ENCODE results near the gene HUNK.

Gene HUNK

GRCh38 chr21:32030146-32030652 lies 157.4 kb downstream of the HUNK start (continued):
- TF ChIP-seq PPARA (CRISPR knock-in tag; IDR thresholded peaks at IDR 0.05; ENCODE audit: borderline replicate concordance) (no peak), TOX (CRISPR knock-in tag; IDR thresholded peaks at IDR 0.05; ENCODE audit: borderline replicate concordance) (no peak), ZNF8 (CRISPR knock-in tag; IDR thresholded peaks at IDR 0.05) (no peak), PATZ1 (CRISPR knock-in tag; IDR thresholded peaks at IDR 0.05; ENCODE audit: borderline replicate concordance) (no peak), ISL1 (CRISPR knock-in tag; IDR thresholded peaks at IDR 0.05) (no peak), CSDC2 (CRISPR knock-in tag; IDR thresholded peaks at IDR 0.05) (no peak)

- no peak for ATAC-seq
These were observed 162.0 kb downstream of the HUNK start for GRCh38 chr21:32034850-32035249.

GRCh38 chr21:32035617-32036016 lies 162.8 kb downstream of the HUNK start:
- no peak for ATAC-seq
- no peak for TF ChIP-seq ZNF565 (CRISPR knock-in tag; conservative IDR thresholded peaks at IDR 0.05; ENCODE audit: low read depth)
- TF ChIP-seq PPARA (CRISPR knock-in tag; IDR thresholded peaks at IDR 0.05; ENCODE audit: borderline replicate concordance): no peak
- TF ChIP-seq TOX (CRISPR knock-in tag; IDR thresholded peaks at IDR 0.05; ENCODE audit: borderline replicate concordance): no peak
- no peak for TF ChIP-seq TSHZ2 (CRISPR knock-in tag; IDR thresholded peaks at IDR 0.05)
- TF ChIP-seq CSDC2 (CRISPR knock-in tag; IDR thresholded peaks at IDR 0.05): no peak
- TF ChIP-seq GLIS3 (CRISPR knock-in tag; IDR thresholded peaks at IDR 0.05): no peak
- TF ChIP-seq RARB (CRISPR knock-in tag; IDR thresholded peaks at IDR 0.05): no peak
- TF ChIP-seq ARNTL (CRISPR knock-in tag; IDR thresholded peaks at IDR 0.05; ENCODE audit: borderline replicate concordance, low read depth): no peak
- TF ChIP-seq ZNF70 (CRISPR knock-in tag; IDR thresholded peaks at IDR 0.05): no peak
- TF ChIP-seq ZFP3 (CRISPR knock-in tag; IDR thresholded peaks at IDR 0.05): no peak
- TF ChIP-seq ESRRG (CRISPR knock-in tag; IDR thresholded peaks at IDR 0.05): no peak
- no peak for TF ChIP-seq OSR1 (CRISPR knock-in tag; IDR thresholded peaks at IDR 0.05)
- TF ChIP-seq CSRNP3 (CRISPR knock-in tag; IDR thresholded peaks at IDR 0.05): no peak

More at GRCh38 chr21:32034850-32035249, 162.0 kb downstream of the HUNK start:
- no peak for TF ChIP-seq BACH2 (CRISPR knock-in tag; IDR thresholded peaks at IDR 0.05; ENCODE audit: borderline replicate concordance)
- no peak for TF ChIP-seq CREB5 (CRISPR knock-in tag; IDR thresholded peaks at IDR 0.05; ENCODE audit: low read depth)
- TF ChIP-seq SNAI2 (CRISPR knock-in tag; IDR thresholded peaks at IDR 0.05): no peak
- no peak for TF ChIP-seq GLIS3 (CRISPR knock-in tag; IDR thresholded peaks at IDR 0.05)
- TF ChIP-seq CSRNP3 (CRISPR knock-in tag; IDR thresholded peaks at IDR 0.05): no peak
- TF ChIP-seq ZNF565 (CRISPR knock-in tag; conservative IDR thresholded peaks at IDR 0.05; ENCODE audit: low read depth): no peak
- TF ChIP-seq ZFP3 (CRISPR knock-in tag; IDR thresholded peaks at IDR 0.05): no peak
- no peak for TF ChIP-seq PATZ1 (CRISPR knock-in tag; IDR thresholded peaks at IDR 0.05; ENCODE audit: borderline replicate concordance)
- no peak for TF ChIP-seq TCF4 (CRISPR knock-in tag; IDR thresholded peaks at IDR 0.05; ENCODE audit: borderline replicate concordance)

Data from SK-N-SH treated with all-trans-retinoic acid at 6 μM for 48 hours (cell line).